ENCODE data around the gene EGR2.
A peak's percentile ranks its signal among the peaks of the same experiment; 100 is the strongest.

Gene EGR2

DNA sequence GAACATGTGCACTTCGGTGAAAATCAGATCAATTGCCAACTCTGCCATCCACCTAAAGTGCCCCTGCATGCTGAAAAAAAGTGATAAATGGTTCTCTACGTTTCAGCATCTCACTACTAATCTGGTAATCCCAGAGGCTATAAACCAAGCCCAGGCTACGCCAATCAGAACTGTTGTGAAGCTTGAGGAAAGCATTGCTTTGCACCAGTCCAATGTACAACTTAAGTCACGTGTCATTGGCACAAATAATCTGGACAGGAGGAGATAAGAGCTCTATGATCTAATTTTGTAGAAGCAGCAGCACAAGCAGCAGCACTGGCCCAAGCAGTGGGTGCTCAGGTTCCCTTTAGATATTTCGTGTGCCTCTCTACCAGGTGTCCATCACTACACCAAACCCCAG lies 4.4 kb upstream of the EGR2 start:
- in situ Hi-C loops (cut with HindIII; ENCODE audit: low sequenced_read_pairs): no loop called here
- TF ChIP-seq, protein P1, sequence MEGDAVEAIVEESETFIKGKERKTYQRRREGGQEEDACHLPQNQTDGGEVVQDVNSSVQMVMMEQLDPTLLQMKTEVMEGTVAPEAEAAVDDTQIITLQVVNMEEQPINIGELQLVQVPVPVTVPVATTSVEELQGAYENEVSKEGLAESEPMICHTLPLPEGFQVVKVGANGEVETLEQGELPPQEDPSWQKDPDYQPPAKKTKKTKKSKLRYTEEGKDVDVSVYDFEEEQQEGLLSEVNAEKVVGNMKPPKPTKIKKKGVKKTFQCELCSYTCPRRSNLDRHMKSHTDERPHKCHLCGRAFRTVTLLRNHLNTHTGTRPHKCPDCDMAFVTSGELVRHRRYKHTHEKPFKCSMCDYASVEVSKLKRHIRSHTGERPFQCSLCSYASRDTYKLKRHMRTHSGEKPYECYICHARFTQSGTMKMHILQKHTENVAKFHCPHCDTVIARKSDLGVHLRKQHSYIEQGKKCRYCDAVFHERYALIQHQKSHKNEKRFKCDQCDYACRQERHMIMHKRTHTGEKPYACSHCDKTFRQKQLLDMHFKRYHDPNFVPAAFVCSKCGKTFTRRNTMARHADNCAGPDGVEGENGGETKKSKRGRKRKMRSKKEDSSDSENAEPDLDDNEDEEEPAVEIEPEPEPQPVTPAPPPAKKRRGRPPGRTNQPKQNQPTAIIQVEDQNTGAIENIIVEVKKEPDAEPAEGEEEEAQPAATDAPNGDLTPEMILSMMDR (IDR thresholded peaks at IDR 0.05; ENCODE audit: low read depth, low read length): no peak
- H3K4me3 ChIP-seq (ENCODE audit: low read depth, low read length): no peak overlapping the region
- DNase-seq (ENCODE audit: low read depth, low spot score): no peak

DNA sequence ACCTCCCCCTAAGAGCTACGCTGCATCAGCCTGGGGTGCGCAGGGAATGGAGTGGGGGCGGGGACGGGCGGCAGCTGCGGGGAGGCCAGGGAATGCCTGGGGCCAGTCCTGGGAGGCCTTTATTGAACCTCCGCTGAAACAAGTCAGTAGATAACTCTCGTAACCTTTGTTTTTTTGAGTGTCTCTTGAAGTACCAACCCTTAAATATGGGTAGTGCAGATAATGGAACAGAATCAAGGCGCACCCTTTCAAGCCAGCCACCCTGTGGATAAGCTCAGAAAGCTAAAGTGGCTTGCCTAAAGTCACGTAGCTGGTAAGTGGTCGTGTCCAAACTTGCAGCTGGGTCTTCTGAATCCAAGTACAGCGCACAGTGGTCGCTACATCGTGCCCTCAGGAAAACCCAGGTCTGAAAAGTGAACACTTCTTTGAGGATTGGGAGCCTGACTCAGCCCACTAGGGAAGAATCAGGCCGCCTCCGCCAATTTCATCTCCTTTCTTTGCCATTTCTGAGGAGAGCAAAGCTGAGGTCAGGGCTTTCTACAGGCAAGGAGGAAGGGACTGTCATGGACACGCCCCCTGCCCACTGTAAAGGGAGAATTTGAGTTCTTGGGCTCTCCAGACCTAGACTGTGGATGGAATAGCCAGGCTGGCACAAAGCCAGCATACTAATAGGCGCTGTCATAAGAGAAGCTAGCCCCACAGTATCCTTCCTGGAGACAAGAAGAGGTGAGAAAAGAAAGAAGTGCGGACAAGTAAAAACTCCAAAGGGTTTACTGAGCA lies 3.2 kb upstream of the EGR2 start:
- DNase-seq (ENCODE audit: low read depth, low spot score): no peak
- in situ Hi-C loops (cut with HindIII; ENCODE audit: low sequenced_read_pairs): no loop called here
- TF ChIP-seq, protein P1 (IDR thresholded peaks at IDR 0.05; ENCODE audit: low read depth, low read length): no peak
- H3K4me3 ChIP-seq (ENCODE audit: low read depth, low read length): no peak overlapping the region

GRCh38 chr10:62818426-62819011 lies 2.4 kb upstream of the EGR2 start:
- in situ Hi-C loops (cut with HindIII; ENCODE audit: low sequenced_read_pairs): no loop called here
- DNase-seq (ENCODE audit: low read depth, low spot score): no peak
- H3K4me3 ChIP-seq (ENCODE audit: low read depth, low read length): peak overlapping the region; percentile 1
- TF ChIP-seq, protein P1 (IDR thresholded peaks at IDR 0.05; ENCODE audit: low read depth, low read length): no peak

DNA sequence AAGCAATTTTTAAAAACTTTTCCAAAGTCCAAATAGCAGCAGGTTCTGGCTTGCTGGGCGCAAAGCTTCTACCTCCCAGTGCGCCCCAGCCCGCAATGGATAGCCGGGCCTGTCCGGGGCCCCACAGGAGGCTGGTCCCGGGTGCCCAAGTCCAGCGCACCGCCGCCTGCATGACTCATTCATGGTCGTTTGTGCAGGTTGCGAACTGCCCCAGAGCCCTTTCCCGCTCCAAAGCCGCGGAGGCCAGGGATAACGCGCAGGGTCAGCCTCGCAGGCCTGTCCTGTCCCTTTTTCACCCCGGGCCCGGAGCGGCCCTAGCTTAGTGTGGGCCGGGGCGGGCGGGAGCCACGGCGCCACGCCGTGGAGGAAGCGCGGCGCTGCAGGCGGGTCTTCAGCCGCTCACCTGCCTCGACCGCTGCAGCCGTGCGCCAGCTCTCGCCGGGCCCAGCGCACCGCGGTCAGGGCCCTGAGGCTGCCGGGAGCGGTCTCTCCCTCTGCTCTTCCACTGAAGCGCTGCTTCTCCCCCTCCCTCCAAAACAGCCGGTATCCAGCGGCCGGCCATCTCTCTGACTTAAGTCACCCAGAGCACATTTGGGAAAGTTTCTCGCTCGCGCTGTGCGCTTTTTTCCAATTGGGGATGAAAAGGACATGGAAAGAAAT lies 1.7 kb upstream of the EGR2 start:
- in situ Hi-C loops (cut with HindIII; ENCODE audit: low sequenced_read_pairs): no loop called here
- TF ChIP-seq, protein P1 (IDR thresholded peaks at IDR 0.05; ENCODE audit: low read depth, low read length): peak; percentile 67
- DNase-seq (ENCODE audit: low read depth, low spot score): peak; percentile 66
- peak overlapping the region; percentile 53 for H3K4me3 ChIP-seq (ENCODE audit: low read depth, low read length)

DNA sequence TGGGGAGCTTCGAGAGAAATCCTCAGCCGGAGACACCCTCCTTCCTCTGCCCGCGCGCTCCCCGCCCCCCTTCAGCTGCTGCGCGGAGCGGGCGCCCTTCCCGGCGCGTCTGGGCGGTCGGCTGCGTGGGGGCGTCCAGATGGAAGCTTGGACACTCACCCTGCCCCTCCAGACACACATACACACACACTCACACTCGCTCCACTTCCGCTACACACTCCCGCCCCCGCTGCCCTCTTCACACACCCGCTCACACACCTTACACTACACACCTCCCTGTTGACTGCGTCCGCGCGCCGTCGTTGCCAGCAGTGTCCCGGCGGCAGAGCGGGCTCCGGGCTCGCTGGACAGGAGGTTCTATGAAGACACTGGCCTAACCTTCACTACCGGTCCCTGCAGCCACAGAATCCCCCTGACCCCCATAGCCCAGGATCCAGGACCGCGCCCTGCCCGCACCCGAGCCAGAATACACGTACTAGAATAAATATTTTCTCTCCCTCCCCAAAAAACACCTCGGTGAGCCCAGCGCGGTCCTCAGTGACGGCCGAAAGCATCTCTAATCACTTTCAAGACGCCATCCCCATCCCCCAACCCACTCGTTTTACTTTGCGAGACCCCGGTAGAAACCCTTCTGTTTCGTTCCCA lies 1.1 kb upstream of the EGR2 start:
- peak; percentile 32 for DNase-seq (ENCODE audit: low read depth, low spot score)
- TF ChIP-seq, protein P1 (IDR thresholded peaks at IDR 0.05; ENCODE audit: low read depth, low read length): no peak
- peak overlapping the region; percentile 53 for H3K4me3 ChIP-seq (ENCODE audit: low read depth, low read length)
- in situ Hi-C loops (cut with HindIII; ENCODE audit: low sequenced_read_pairs): no loop called here

DNA sequence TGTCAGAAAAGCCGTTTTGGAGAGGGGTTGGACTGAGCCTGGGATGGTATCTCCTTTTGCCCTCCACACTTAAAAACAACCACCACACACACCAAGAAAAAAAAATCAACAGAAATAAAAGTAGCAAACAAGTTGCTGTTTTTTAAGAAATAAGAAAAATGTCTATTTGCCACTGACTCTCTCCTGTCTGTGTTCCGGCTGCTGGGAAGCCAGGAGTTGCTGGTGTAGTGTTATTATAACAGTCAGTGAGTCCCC lies 163 bp downstream of the EGR2 start:
- in situ Hi-C loops (cut with HindIII; ENCODE audit: low sequenced_read_pairs): no loop called here
- TF ChIP-seq, protein P1 (IDR thresholded peaks at IDR 0.05; ENCODE audit: low read depth, low read length): no peak
- DNase-seq (ENCODE audit: low read depth, low spot score): no peak
- peak overlapping the region; percentile 53 for H3K4me3 ChIP-seq (ENCODE audit: low read depth, low read length)

All from astrocyte of the spinal cord (primary cell).